Hypothalamus (tissue), 51 donors: ENCODE data around the gene ANXA5.

Source experiments
- DNase-seq, 51 donors: peaks; one replicate each; lab custom pipeline; 2025; lab: John Stamatoyannopoulos, UW

ANXA5 gene

DNA sequence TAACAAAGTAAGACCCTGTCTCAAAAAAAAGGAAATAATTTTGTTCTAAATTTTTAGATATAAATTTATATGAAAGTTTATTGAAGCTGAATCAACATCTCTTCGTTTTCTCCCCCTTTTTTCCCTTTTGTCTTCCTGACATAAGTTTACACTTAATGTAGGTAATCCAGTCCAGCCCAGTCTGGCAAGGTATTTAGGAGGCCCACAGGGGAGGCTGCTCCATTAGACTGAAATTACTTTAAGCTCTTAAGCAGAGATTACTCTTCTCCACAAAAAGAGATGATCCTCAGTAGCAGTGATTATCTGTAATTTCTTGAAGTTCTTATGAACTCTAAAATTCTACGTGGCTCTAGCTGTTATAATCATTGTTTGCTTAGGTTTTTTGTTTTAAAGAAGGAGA is 46.0 kb downstream of the ANXA5 start:
- DNase-seq, result no peak

DNA sequence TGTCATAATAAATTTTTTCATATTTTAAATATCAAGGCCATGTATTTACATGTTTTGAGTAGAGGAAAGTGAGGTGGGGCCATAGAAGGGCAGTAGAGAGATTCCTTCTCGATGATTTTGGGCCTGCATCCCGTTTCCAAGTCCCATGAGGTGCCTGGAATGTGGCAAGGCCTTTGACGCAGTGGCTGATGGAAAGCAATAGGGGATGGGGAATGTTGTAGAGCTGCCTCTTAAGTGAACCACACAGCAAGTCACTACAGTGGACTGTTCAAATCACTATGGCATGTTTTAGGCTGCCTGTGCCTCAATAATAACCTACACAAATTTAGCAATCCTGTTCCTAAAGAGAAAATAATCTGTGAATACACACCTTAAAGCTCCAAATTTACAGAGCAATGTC is 48.3 kb downstream of the ANXA5 start:
- no peak for DNase-seq

DNA sequence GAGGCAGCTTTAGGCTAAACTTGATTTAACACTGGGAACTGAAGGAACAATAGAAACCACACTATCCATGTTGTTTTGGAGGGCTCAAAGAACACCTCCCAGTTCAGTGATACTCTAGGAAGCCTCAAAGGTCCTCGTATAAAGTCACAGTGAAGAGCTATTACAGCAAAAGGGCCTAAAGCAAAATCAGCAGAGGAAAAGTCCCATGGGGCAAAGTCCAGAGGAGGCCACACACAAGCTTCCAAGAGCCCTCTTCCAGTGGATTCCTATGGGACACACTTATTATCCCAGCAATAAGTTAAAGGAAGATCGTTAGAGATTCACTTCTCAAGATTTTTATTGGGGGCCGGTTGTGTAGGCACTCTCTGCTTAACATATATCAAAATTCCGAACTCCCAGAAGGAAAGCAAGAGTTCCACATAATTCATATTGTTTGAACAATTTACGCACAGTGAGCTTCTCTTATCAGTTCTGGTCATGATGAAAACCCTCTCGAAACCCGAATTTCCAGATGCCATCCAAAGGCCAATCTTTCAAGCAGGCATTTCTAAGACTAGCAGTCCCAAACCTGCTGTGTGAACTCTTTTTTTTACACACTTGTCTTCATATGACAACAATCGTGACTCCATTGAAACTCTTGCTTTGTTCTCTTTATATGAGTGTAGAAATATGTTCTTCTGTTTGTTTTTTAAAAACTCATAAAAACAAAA is 53.7 kb downstream of the ANXA5 start:
- DNase-seq, result no peak

DNA sequence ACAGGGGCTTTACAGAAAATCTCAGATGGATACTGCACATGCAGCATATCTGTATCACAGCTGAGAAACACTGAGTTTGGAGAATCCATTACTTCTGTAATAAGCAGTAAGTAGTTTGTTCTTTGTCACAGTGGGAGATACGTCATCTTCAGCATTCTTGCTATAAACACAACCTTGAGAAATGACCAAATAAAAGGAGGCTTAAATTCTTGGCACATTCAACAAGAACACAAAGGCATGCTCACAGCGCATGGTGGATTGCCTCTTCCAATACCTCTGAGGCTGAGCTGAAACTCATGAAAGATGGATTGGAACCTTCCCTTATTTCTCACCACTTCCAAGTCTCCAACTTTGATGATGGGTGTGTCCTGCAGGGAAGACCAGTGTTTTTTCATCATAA is 54.5 kb downstream of the ANXA5 start:
- DNase-seq, result no peak

DNA sequence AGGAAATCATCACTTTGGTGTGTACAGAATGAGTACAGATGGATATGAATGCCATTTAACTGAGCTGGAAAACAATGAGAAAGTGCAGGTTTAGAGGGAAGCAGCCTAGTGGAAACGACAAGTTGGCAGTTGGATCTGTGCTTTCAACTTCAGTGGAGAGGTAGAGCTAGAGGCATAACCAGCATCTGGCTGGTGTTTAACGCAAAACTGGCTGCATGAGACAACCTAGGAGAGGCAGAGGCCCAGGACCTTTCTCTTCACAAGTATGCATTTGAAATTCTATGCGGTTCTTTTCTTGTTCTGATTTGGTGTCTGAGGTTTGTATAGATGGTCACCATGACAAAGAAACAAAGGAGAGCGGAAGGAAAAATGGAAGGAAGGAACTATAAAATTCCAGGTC is 63.1 kb downstream of the ANXA5 start:
- DNase-seq, result no peak

DNA sequence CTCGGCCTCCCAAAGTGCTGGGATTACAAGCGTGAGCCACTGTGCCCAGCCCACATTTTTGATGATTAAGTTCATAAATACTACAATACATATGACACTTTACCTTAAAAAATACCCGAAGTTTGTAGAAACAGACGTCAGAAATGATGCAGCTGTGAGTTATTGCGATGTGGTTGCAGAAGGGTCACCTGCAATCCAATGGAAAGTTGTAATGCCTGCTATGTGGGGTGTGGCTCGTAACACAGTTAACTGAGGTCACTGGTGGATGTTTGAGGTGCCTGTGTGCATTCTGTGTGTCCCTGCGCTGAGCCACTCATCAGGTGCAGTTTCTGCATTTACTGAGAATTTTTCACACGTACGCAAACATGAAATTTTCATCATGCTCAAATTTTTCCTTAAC is 64.1 kb downstream of the ANXA5 start:
- DNase-seq, result no peak
